HCT116 (cell line): Measurements from ENCODE around the gene TPM3. TPM values are rescaled to one million over a fixed set of nuclear protein-coding genes. Genes with fewer than 3 reads are reported as not detected.

Source experiments
- ATAC-seq: fragments of 200-7000 bp; cut with Tn5 transposase; 2 replicates; pipeline ENCODE4 v1.9.1; 2020; ENCODE audit warnings: mild to moderate bottlenecking, moderate library complexity
- Bru-seq: library from RNA; stranded (reverse); fragments of 400-500 nt; gene quantifications from one replicate; lab custom pipeline; 2021; lab: Mats Ljungman, UMichigan
- BruChase-seq, 2 experiments: library from RNA; stranded (reverse); fragments of 400-500 nt; gene quantifications; one replicate each; lab custom pipeline; 2021; lab: Mats Ljungman, UMichigan
- BruUV-seq: library from RNA; stranded (reverse); fragments of 400-500 nt; replicated peaks from 2 replicates; lab custom pipeline; 2021; lab: Mats Ljungman, UMichigan
- CTCF ChIA-PET: fragments of 300-600 bp; sonication (Branson Sonifier 250); formaldehyde crosslinking; loops from one replicate; lab custom pipeline; 2021; ENCODE audit warnings: antibody characterized with exemption; lab: Charles Lee
- POLR2A ChIA-PET: fragments of 300-600, 350-600 bp; sonication (Branson Sonifier 250); formaldehyde crosslinking; loops from one replicate; lab custom pipeline; 2021; ENCODE audit warnings: antibody characterized with exemption; lab: Charles Lee
- RAD21 ChIA-PET, 2 experiments: fragments of 300-600 bp; sonication (Branson Sonifier 250); formaldehyde crosslinking; loops; one replicate each; lab custom pipeline; 2023; ENCODE audit warnings: low total read pairs in 2 of 2; ENCODE audit not compliant: uncharacterized antibody in 2 of 2, unreplicated experiment in 2 of 2, low non-redundant PET in 1 of 2; lab: Charles Lee
- DNase-seq: peaks from one replicate; pipeline ENCODE4 v3.0.0-alpha.2; 2010; ENCODE audit warnings: low read depth, low spot score
- H2AFZ ChIP-seq: fragments of 200-600 bp; shearing (Covaris generic), sonication (generic); 2 replicates; pipeline ENCODE4 v1.6.1; 2017; ENCODE audit warnings: low read depth, mixed run types, mixed read lengths, antibody characterized with exemption, low read length; ENCODE audit not compliant: poor library complexity, severe bottlenecking
- H3K27ac ChIP-seq: 2 replicates; pipeline ENCODE4 v1.5.1; 2012; ENCODE audit warnings: low read depth, low read length
- H3K27me3 ChIP-seq: fragments of 200-600 bp; sonication (generic); 2 replicates; pipeline ENCODE4 v1.6.1; 2016; ENCODE audit warnings: mixed run types, low read length, mixed read lengths; ENCODE audit not compliant: insufficient read depth
- H3K36me3 ChIP-seq, 2 experiments: fragments of 200-500 bp in 1 of 2; fragments of 200-600 bp in 1 of 2; sonication (Bioruptor generic) in 1 of 2; sonication (generic) in 1 of 2; 2 replicates each; pipeline versions ENCODE4 v1.5.1 to v1.6.1; 2014 to 2016; ENCODE audit warnings: low read length in 2 of 2, inconsistent platforms in 1 of 2, mixed read lengths in 1 of 2, mixed run types in 1 of 2; ENCODE audit not compliant: insufficient read depth in 2 of 2, control insufficient read depth in 1 of 2
- H3K4me1 ChIP-seq, 2 experiments: fragments of 200-600 bp in 1 of 2; sonication (generic) in 1 of 2; 2 replicates each; pipeline versions ENCODE4 v1.5.1 to v1.6.1; 2012 to 2017; ENCODE audit warnings: low read length in 2 of 2, inconsistent platforms in 1 of 2, mild to moderate bottlenecking in 1 of 2, mixed read lengths in 1 of 2, mixed run types in 1 of 2, moderate library complexity in 1 of 2; ENCODE audit not compliant: insufficient read depth in 2 of 2, control insufficient read depth in 1 of 2
- H3K4me2 ChIP-seq: fragments of 200-600 bp; sonication (generic); 2 replicates; pipeline ENCODE4 v1.6.1; 2017; ENCODE audit warnings: mixed run types, low read length, mixed read lengths
- H3K4me3 ChIP-seq, 2 experiments: fragments of 200-600 bp in 1 of 2; sonication (generic) in 1 of 2; replicated peaks in 1 of 2; 2 replicates each; pipeline ENCODE4 v1.5.1; 2011 to 2016; ENCODE audit warnings: low read length in 2 of 2, control low read depth in 1 of 2, low read depth in 1 of 2, mild to moderate bottlenecking in 1 of 2, mixed read lengths in 1 of 2, mixed run types in 1 of 2
- H3K79me2 ChIP-seq: fragments of 200-600 bp; sonication (generic); 2 replicates; pipeline ENCODE4 v1.6.1; 2017; ENCODE audit warnings: mild to moderate bottlenecking, mixed run types, low read length, moderate library complexity, mixed read lengths; ENCODE audit not compliant: insufficient read depth
- H3K9ac ChIP-seq: fragments of 200-600 bp; sonication (generic); 2 replicates; pipeline ENCODE4 v1.6.1; 2016; ENCODE audit warnings: low read length, mixed read lengths
- H3K9me2 ChIP-seq: fragments of 200-600 bp; sonication (generic), shearing (Covaris generic); 2 replicates; pipeline ENCODE4 v1.6.1; 2017; ENCODE audit warnings: mixed run types, mild to moderate bottlenecking, moderate library complexity; ENCODE audit not compliant: insufficient read depth
- H3K9me3 ChIP-seq, 2 experiments: fragments of 200-500 bp in 1 of 2; fragments of 200-600 bp in 1 of 2; sonication (Bioruptor generic) in 1 of 2; sonication (generic) in 1 of 2; 2 replicates each; pipeline ENCODE4 v1.6.1; 2014 to 2017; ENCODE audit warnings: low read length in 2 of 2, mixed read lengths in 2 of 2, inconsistent platforms in 1 of 2, low read depth in 1 of 2, mild to moderate bottlenecking in 1 of 2, mixed run types in 1 of 2, moderate library complexity in 1 of 2; ENCODE audit not compliant: control insufficient read depth in 1 of 2, insufficient read depth in 1 of 2
- H4K20me1 ChIP-seq: fragments of 200-600 bp; sonication (generic), shearing (Covaris generic); 2 replicates; pipeline ENCODE4 v1.6.1; 2017; ENCODE audit warnings: mixed run types, mild to moderate bottlenecking, moderate library complexity; ENCODE audit not compliant: insufficient read depth
- CEBPB ChIP-seq: IDR thresholded peaks from 2 replicates; pipeline ENCODE4 v1.6.1; 2012; ENCODE audit warnings: low read depth
- EGR1 ChIP-seq: IDR thresholded peaks from 2 replicates; pipeline ENCODE4 v1.6.1; 2012; ENCODE audit warnings: low read depth
- EZH2 ChIP-seq: fragments of 200-600 bp; sonication (generic); IDR thresholded peaks from 2 replicates; pipeline ENCODE4 v1.6.1; 2017; ENCODE audit warnings: antibody characterized with exemption, mixed run types
- MAX ChIP-seq: IDR thresholded peaks from 2 replicates; pipeline ENCODE4 v1.6.1; 2012
- POLR2AphosphoS5 ChIP-seq: IDR thresholded peaks from 2 replicates; pipeline ENCODE4 v1.6.1; 2011; ENCODE audit warnings: mild to moderate bottlenecking, low read depth, low read length, moderate library complexity
- SRF ChIP-seq: IDR thresholded peaks from 2 replicates; pipeline ENCODE4 v1.6.1; 2012; ENCODE audit warnings: low read depth
- ZBTB33 ChIP-seq: IDR thresholded peaks from 2 replicates; pipeline ENCODE4 v1.6.1; 2011; ENCODE audit warnings: mild to moderate bottlenecking, low read length, moderate library complexity; ENCODE audit not compliant: insufficient replicate concordance; ENCODE audit errors: extremely low read depth
- ZFX ChIP-seq: fragments of 450-650 bp; IDR thresholded peaks from 2 replicates; pipeline ENCODE4 v1.6.1; 2017
- intact Hi-C: fragments of 100-400 bp; cut with micrococcal nuclease; formaldehyde crosslinking; loops from 2 replicates; pipeline ENCODE4 v1.10.0; 2022
- long read RNA-seq: library from polyadenylated mRNA; unstranded; transcript quantifications from one replicate; pipeline ENCODE4 v2.0.0, GENCODE V29; 2021; ENCODE audit not compliant: unreplicated experiment
- polyA plus RNA-seq: library from polyadenylated mRNA; unstranded; fragments of >200 nt; gene quantifications from 2 replicates; pipeline ENCODE4 v1.2.1, GENCODE V29; 2012; ENCODE audit warnings: missing spikeins
- total RNA-seq: library from RNA; stranded (reverse); gene quantifications from one replicate; pipeline ENCODE4 v1.2.1, GENCODE V29; 2021; ENCODE audit not compliant: unreplicated experiment

Gene TPM3
- total RNA-seq, result 457 TPM
- polyA plus RNA-seq, result 283 and 300 TPM in 2 replicates
- Bru-seq, nascent RNA, result percentile 92 among the genes with signal in this experiment
- percentile 97 among the genes with signal in this experiment for BruChase-seq, experiment 1, labeled RNA remaining after a 6-hour chase
- BruChase-seq, experiment 2, labeled RNA remaining after a 2-hour chase, result percentile 93 among the genes with signal in this experiment
- long read RNA-seq, transcript TPM3-212 (8 exons, 3,131 nt), result major isoform, 583 of 692 reads
- long read RNA-seq, partial matches to known transcripts, result 19 of 692 reads
- long read RNA-seq, other reads (novel, unspliced or antisense), result 82 of 692 reads

DNA sequence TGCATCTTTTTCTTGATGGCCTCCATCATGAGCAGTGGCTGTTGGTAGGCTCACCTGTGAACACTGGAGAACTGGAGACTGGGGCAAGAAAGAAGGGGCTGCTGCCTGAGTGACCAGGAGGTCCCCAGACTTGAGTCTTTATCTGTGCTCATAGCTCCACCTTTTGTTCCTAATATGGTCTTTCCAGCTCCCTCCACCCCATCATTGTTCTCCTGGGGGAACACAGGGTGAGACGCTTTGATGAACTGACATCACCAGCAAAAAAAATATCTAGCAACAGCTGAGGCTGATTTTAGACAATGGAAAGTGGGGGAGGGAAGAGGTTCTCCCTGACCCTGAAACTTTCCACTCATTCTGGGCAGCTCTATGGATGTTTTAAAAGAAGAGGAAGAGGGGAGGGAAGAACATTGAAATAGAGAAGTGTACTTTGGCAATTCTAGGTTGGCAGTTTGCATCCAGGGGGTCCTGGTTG is at the start of gene TPM3:
TSS of gene TPM3 (minus strand) at position 111 of the 472 bp plus-strand sequence. CDS start at position 29, 82 bp downstream.
- Histone ChIP-seq H3K4me3 (no peak within 1 kb of the TSS), H3K4me1 (peaks cover 2 to 6% of the 10 kb centered on the region in 2 experiments; a peak in 2 of 4 replicates), H4K20me1 (no peaks in the 10 kb centered on the region), H3K79me2 (no peaks in the 10 kb centered on the region), H3K9ac (no peak within 1 kb of the TSS), H3K27ac (no peak within 1 kb of the TSS), H3K4me2 (no peak within 1 kb of the TSS), H3K9me2 (peaks cover 4% of the 10 kb centered on the region; the same call in 1 of the 2 replicates), H3K36me3 (no peaks in the 10 kb centered on the region), H3K9me3 (no peaks in the 10 kb centered on the region), H3K27me3 (peaks cover 36% of the 10 kb centered on the region; the same call in 1 of the 2 replicates), H2AFZ (no peak within 1 kb of the TSS)
- POLR2A ChIA-PET, result no interaction called here
- intact Hi-C loops, result no loop called here
- RAD21 ChIA-PET, result no interaction called here
- no peak for ATAC-seq
- no peak for TF ChIP-seq CEBPB
- BruUV-seq, result no TSS peak
- CTCF ChIA-PET, result no interaction called here
- no peak for DNase-seq

DNA sequence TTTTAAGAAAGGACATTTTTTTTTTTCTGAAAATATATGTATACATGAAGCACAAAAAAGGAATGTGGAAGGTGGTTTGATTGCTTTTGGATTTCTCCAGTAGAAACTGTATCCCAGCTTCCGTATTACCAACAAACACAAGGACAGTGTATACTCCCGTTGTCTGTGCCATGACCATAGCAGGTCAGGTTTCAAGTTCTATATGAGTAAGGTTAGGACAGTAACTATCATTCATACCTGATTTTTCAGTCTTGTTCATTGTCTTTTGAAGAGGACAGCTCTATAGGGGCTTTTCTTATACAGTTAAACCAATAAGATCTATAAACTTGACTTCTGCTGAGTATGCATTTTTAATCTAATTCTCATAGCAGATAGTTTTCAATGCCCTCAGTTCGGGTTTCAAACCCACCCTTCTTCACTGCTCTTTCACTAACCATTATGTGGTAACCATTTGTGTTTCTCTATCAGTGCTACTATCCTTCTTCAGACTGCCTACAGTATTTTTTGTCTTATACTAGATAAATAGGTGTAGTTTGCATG is 48.5 kb upstream of the TPM3 start:
- no TSS peak for BruUV-seq
- DNase-seq, result no peak
- H2AFZ ChIP-seq, result no peak overlapping the region
- H3K4me2 ChIP-seq, result no peak overlapping the region
- ChIA-PET CTCF (no interaction called here), RAD21 (no interaction called here), POLR2A (no interaction called here)
- no peak for TF ChIP-seq EGR1
- no peak for TF ChIP-seq SRF
- TF ChIP-seq POLR2AphosphoS5, result no peak
- no peak for TF ChIP-seq ZFX
- no peak for TF ChIP-seq EZH2
- no peak for TF ChIP-seq MAX
- TF ChIP-seq ZBTB33, result no peak
- ATAC-seq, result no peak
- no peak overlapping the region for H3K4me3 ChIP-seq
- no peaks in the 10 kb centered on the region for H3K27me3 ChIP-seq
- H3K36me3 ChIP-seq, result peaks cover 66 to 83% of the 10 kb centered on the region in 2 experiments
- no peak overlapping the region for H3K27ac ChIP-seq
- H3K9ac ChIP-seq, result no peak overlapping the region
- peaks cover 79% of the 10 kb centered on the region for H3K79me2 ChIP-seq
- peaks cover 13% of the 10 kb centered on the region; the same call in 1 of the 2 replicates for H4K20me1 ChIP-seq
- H3K9me2 ChIP-seq, result no peaks in the 10 kb centered on the region
- intact Hi-C loops, result no loop called here
- H3K9me3 ChIP-seq, result no peaks in the 10 kb centered on the region
- no peaks in the 10 kb centered on the region for H3K4me1 ChIP-seq
